Vagina (tissue), 2 donors: ENCODE results near the gene PTPRD. TPM values are rescaled to one million over a fixed set of nuclear protein-coding genes. Genes with fewer than 3 reads are reported as not detected.

Experiments used
- DNase-seq, 2 donors: peaks; one replicate each; pipeline ENCODE4 v3.0.0-alpha.2; 2017; ENCODE audit errors: extremely low spot score in 2 of 2
- H3K27ac ChIP-seq: fragments of 200-600 bp; sonication (generic); one replicate; pipeline ENCODE4 v1.5.1; 2019
- H3K27me3 ChIP-seq: fragments of 200-600 bp; sonication (generic); one replicate; pipeline ENCODE4 v1.5.1; 2019
- H3K36me3 ChIP-seq, 2 donors: fragments of 200-600 bp; sonication (generic); one replicate each; pipeline ENCODE4 v1.5.1; 2017 to 2019
- H3K4me1 ChIP-seq: fragments of 200-600 bp; sonication (generic); one replicate; pipeline ENCODE4 v1.5.1; 2019
- H3K4me3 ChIP-seq, 2 donors: fragments of 200-600 bp; sonication (generic); 1 replicate in 1 of 2; 2 replicates in 1 of 2; pipeline ENCODE4 v1.5.1; 2016 to 2019
- H3K9me3 ChIP-seq: fragments of 200-600 bp; sonication (generic); one replicate; pipeline ENCODE4 v1.5.1; 2019
- CTCF ChIP-seq, 3 experiments: fragments of 450-650 bp in 2 of 3; fragments of 200-600 bp in 1 of 3; sonication (generic) in 1 of 3; IDR thresholded peaks; one replicate each; pipeline ENCODE4 v1.5.1; 2017 to 2019; ENCODE audit warnings: antibody characterized with exemption in 3 of 3, mild to moderate bottlenecking in 2 of 3, moderate library complexity in 2 of 3
- POLR2A ChIP-seq, 2 donors: fragments of 450-650 bp; IDR thresholded peaks; one replicate each; pipeline ENCODE4 v1.6.1; 2017; ENCODE audit warnings: antibody characterized with exemption in 2 of 2, mild to moderate bottlenecking in 2 of 2, moderate library complexity in 2 of 2
- POLR2AphosphoS5 ChIP-seq, 2 donors: sonication (generic); formaldehyde crosslinking; IDR thresholded peaks; one replicate each; pipeline ENCODE4 v1.9.0; 2017; ENCODE audit warnings: antibody characterized with exemption in 2 of 2, mild to moderate bottlenecking in 2 of 2, low read depth in 1 of 2; ENCODE audit not compliant: insufficient read depth in 1 of 2
- intact Hi-C: fragments of 100-400 bp; cut with DNase I; formaldehyde crosslinking; loops from one replicate; pipeline ENCODE4 v1.15.1; 2023
- total RNA-seq: library from RNA; depleted of rRNA; stranded (reverse); fragments of >200 nt; gene quantifications from one replicate; pipeline ENCODE4 v1.2.3, GENCODE V29; 2016

Gene PTPRD
- total RNA-seq, 1 donor from 2014 or later = 10.3 TPM

- Histone ChIP-seq H3K4me3 (no peak overlapping the region), H3K36me3 (no peaks in the 10 kb centered on the region), H3K27me3 (no peaks in the 10 kb centered on the region), H3K4me1 (no peaks in the 10 kb centered on the region), H3K27ac (no peak overlapping the region), H3K9me3 (no peaks in the 10 kb centered on the region)
- intact Hi-C loops = no loop called here
- DNase-seq = no peak
- TF ChIP-seq POLR2A (IDR thresholded peaks at IDR 0.05) = no peak
- no peak for TF ChIP-seq POLR2AphosphoS5 (IDR thresholded peaks at IDR 0.05; ENCODE audit: insufficient read depth in 1 of 2, low read depth in 1 of 2)
- TF ChIP-seq CTCF (IDR thresholded peaks at IDR 0.05) = no peak
These were observed 1711.7 kb downstream of the PTPRD start for GRCh38 chr9:8901146-8901545.

- Histone ChIP-seq H3K27me3 (no peaks in the 10 kb centered on the region), H3K9me3 (no peaks in the 10 kb centered on the region), H3K27ac (no peak overlapping the region), H3K4me1 (no peaks in the 10 kb centered on the region), H3K4me3 (no peak overlapping the region), H3K36me3 (no peaks in the 10 kb centered on the region)
- TF ChIP-seq POLR2A (IDR thresholded peaks at IDR 0.05) = no peak
- DNase-seq = no peak
- intact Hi-C loops = no loop called here
These were observed 1713.3 kb downstream of the PTPRD start for GRCh38 chr9:8899511-8899910.

GRCh38 chr9:8895861-8896224 lies 1717.0 kb downstream of the PTPRD start:
- peak; percentile 16 to 46 (median 31) for TF ChIP-seq CTCF (IDR thresholded peaks at IDR 0.05)
- TF ChIP-seq POLR2A (IDR thresholded peaks at IDR 0.05) = no peak
- Histone ChIP-seq H3K36me3 (no peaks in the 10 kb centered on the region), H3K9me3 (no peaks in the 10 kb centered on the region), H3K4me3 (no peak overlapping the region), H3K4me1 (no peaks in the 10 kb centered on the region), H3K27ac (no peak overlapping the region), H3K27me3 (no peaks in the 10 kb centered on the region)
- intact Hi-C loops = no loop called here
- DNase-seq = no peak

- DNase-seq = no peak
- H3K27me3 ChIP-seq = no peaks in the 10 kb centered on the region
- no peak overlapping the region for H3K27ac ChIP-seq
- no peaks in the 10 kb centered on the region for H3K36me3 ChIP-seq
- intact Hi-C loops = no loop called here
- no peak overlapping the region for H3K4me3 ChIP-seq
- no peaks in the 10 kb centered on the region for H3K9me3 ChIP-seq
- no peaks in the 10 kb centered on the region for H3K4me1 ChIP-seq
- TF ChIP-seq POLR2AphosphoS5 (IDR thresholded peaks at IDR 0.05; ENCODE audit: insufficient read depth in 1 of 2, low read depth in 1 of 2) (no peak), CTCF (IDR thresholded peaks at IDR 0.05) (no peak), POLR2A (IDR thresholded peaks at IDR 0.05) (no peak)
These were observed 1717.5 kb downstream of the PTPRD start for GRCh38 chr9:8895106-8895860.

- intact Hi-C loops = no loop called here
- Histone ChIP-seq H3K4me3 (no peak overlapping the region), H3K4me1 (no peaks in the 10 kb centered on the region), H3K27ac (no peak overlapping the region), H3K36me3 (no peaks in the 10 kb centered on the region), H3K9me3 (no peaks in the 10 kb centered on the region), H3K27me3 (no peaks in the 10 kb centered on the region)
- DNase-seq = no peak
- TF ChIP-seq POLR2AphosphoS5 (IDR thresholded peaks at IDR 0.05; ENCODE audit: insufficient read depth in 1 of 2, low read depth in 1 of 2) (no peak), POLR2A (IDR thresholded peaks at IDR 0.05) (no peak), CTCF (IDR thresholded peaks at IDR 0.05) (no peak)
These were observed 1722.1 kb downstream of the PTPRD start for GRCh38 chr9:8890695-8891094.
